Measurements from ENCODE around the gene PIGT. TPM values are rescaled to one million over a fixed set of nuclear protein-coding genes. Genes with fewer than 3 reads are reported as not detected.

PIGT gene
- total RNA-seq, 1 experiment from 2014 or later, result 71.4 TPM

DNA sequence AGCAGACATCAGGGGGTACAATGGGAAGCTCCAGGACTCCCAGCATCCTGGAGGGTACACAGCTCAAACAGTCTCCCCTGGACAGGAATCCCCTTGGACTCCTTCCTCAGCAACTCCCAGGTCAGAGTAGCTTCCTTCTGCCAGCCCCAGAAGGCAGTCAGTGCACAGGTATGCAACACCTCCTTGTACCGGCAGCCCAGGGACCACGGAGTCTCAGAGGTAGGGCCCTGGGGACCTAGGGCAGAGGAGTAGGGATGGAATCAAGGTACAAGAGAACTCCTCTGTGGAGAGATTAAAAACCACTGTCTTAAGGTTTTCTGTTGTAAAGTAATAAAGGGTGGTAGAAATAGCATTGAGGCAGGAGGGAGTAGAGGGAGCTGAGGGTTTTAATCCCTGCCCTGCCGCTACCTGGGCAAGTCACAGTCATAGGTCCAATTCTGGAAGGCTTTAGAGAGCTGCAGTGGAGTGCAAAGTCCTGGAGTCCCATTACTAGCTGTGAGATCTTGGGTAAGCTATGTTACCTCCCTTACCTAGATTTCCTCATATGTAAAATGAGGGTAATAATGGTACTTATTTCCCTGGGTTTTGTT is 45.3 kb upstream of the PIGT start:
- no peak overlapping the region for H2AFZ ChIP-seq (ENCODE audit: low read depth, low read length, poor library complexity, severe bottlenecking)
- no peaks in the 10 kb centered on the region for H3K9me3 ChIP-seq (ENCODE audit: control insufficient read depth in 1 of 2, insufficient read depth in 1 of 2, low read depth in 1 of 2, low read length in 2 of 2)
- no peak for TF ChIP-seq POLR2A (IDR thresholded peaks at IDR 0.05; ENCODE audit: borderline replicate concordance, extremely low read depth, insufficient read depth, insufficient read length)
- no peak overlapping the region for H3K4me3 ChIP-seq (replicated peaks in 1 of 2; ENCODE audit: low read depth in 1 of 2, low read length in 2 of 2)
- ChIA-PET POLR2A (no interaction called here), RAD21 (ENCODE audit: low non-redundant PET in 1 of 2, low total read pairs in 2 of 2, uncharacterized antibody in 2 of 2, unreplicated experiment in 2 of 2) (no interaction called here), CTCF (interaction anchor here (0.9 to 8.3 kb wide), 3 partner anchors 10 to 400 kb away, joined by 3 to 61 read pairs (median 3); no protein-coding TSS in a partner anchor)
- H3K27me3 ChIP-seq (ENCODE audit: insufficient read depth, low read length), result no peaks in the 10 kb centered on the region
- H3K4me2 ChIP-seq (ENCODE audit: low read length), result no peak overlapping the region
- ATAC-seq (no peak), DNase-seq (ENCODE audit: low read depth, low spot score) (no peak)
- peaks cover 4% of the 10 kb centered on the region; the same call in 1 of the 2 replicates for H3K79me2 ChIP-seq (ENCODE audit: insufficient read depth, low read length)
- H3K9me2 ChIP-seq (ENCODE audit: insufficient read depth), result no peaks in the 10 kb centered on the region
- no peak overlapping the region for H3K9ac ChIP-seq (ENCODE audit: low read length)
- peaks cover 0 to 15% of the 10 kb centered on the region in 2 experiments; a peak in 2 of 4 replicates for H3K4me1 ChIP-seq (ENCODE audit: control insufficient read depth in 1 of 2, insufficient read depth in 2 of 2, low read length in 2 of 2)
- no peak overlapping the region for H3K27ac ChIP-seq (ENCODE audit: low read depth, low read length)
- peaks cover 12 to 23% of the 10 kb centered on the region in 2 experiments; a peak in 3 of 4 replicates for H3K36me3 ChIP-seq (ENCODE audit: control insufficient read depth in 1 of 2, insufficient read depth in 2 of 2, low read length in 2 of 2)
- intact Hi-C loops (cut with micrococcal nuclease), result no loop called here
- H4K20me1 ChIP-seq (ENCODE audit: insufficient read depth), result no peaks in the 10 kb centered on the region
- BruUV-seq (replicated peaks), result no TSS peak

DNA sequence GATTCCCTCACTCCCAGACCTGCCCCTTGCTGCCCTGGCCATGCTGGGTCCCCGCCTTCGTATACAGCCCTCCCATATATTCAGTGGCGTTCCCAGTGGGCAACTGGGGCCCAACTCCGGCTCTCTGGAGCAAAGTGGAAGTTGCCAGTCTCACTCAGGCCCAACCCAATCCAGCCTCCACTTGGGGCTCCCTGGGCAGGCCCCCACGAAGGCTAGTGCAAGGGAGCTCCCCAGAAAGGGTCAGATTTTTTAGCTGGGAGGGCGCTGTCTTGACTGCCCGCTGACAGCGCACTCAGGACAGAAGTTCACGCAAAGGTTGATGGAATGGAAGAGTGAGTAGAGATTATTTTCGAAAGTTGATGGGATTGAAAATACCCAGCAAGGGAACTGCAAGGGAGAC is 43.7 kb upstream of the PIGT start:
- Histone ChIP-seq H3K9me3 (ENCODE audit: control insufficient read depth in 1 of 2, insufficient read depth in 1 of 2, low read depth in 1 of 2, low read length in 2 of 2) (no peaks in the 10 kb centered on the region), H3K4me2 (ENCODE audit: low read length) (no peak overlapping the region), H3K9ac (ENCODE audit: low read length) (no peak overlapping the region), H2AFZ (ENCODE audit: low read depth, low read length, poor library complexity, severe bottlenecking) (no peak overlapping the region), H3K4me1 (ENCODE audit: control insufficient read depth in 1 of 2, insufficient read depth in 2 of 2, low read length in 2 of 2) (peaks cover 0 to 15% of the 10 kb centered on the region in 2 experiments; a peak in 2 of 4 replicates), H3K9me2 (ENCODE audit: insufficient read depth) (no peaks in the 10 kb centered on the region), H3K79me2 (ENCODE audit: insufficient read depth, low read length) (no peaks in the 10 kb centered on the region), H3K36me3 (ENCODE audit: control insufficient read depth in 1 of 2, insufficient read depth in 2 of 2, low read length in 2 of 2) (peaks cover 6 to 10% of the 10 kb centered on the region in 2 experiments; a peak in 1 of 4 replicates), H4K20me1 (ENCODE audit: insufficient read depth) (no peaks in the 10 kb centered on the region), H3K4me3 (replicated peaks in 1 of 2; ENCODE audit: low read depth in 1 of 2, low read length in 2 of 2) (no peak overlapping the region), H3K27ac (ENCODE audit: low read depth, low read length) (no peak overlapping the region), H3K27me3 (ENCODE audit: insufficient read depth, low read length) (no peaks in the 10 kb centered on the region)
- TF ChIP-seq EZH2phosphoT487 (IDR thresholded peaks at IDR 0.05; ENCODE audit: borderline replicate concordance), result no peak
- TF ChIP-seq, protein P1, sequence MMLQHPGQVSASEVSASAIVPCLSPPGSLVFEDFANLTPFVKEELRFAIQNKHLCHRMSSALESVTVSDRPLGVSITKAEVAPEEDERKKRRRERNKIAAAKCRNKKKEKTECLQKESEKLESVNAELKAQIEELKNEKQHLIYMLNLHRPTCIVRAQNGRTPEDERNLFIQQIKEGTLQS (IDR thresholded peaks at IDR 0.05), result no peak
- no peak for TF ChIP-seq ZFX (IDR thresholded peaks at IDR 0.05)
- TF ChIP-seq SRF (IDR thresholded peaks at IDR 0.05; ENCODE audit: low read depth), result no peak
- POLR2A ChIA-PET, result interaction anchor here (2.2 kb wide), 1 partner anchor 8 kb away, joined by 9 read pairs; the partner anchor contains the start of gene SYS1
- CTCF ChIA-PET, result interaction anchor here (3.1 to 8.3 kb wide), 2 partner anchors 9 to 64 kb away, joined by 22 to 61 read pairs; partner anchors contain the start of gene SYS1
- intact Hi-C loops (cut with micrococcal nuclease), result no loop called here
- RAD21 ChIA-PET (ENCODE audit: low non-redundant PET in 1 of 2, low total read pairs in 2 of 2, uncharacterized antibody in 2 of 2, unreplicated experiment in 2 of 2), result no interaction called here
- DNase-seq (ENCODE audit: low read depth, low spot score) (no peak), ATAC-seq (no peak)
- BruUV-seq (replicated peaks), result no TSS peak
